Superior temporal gyrus (tissue), 1 donor: Measurements from ENCODE around the gene COX10.
"Not testable (repeated sequence)": the region's sequence is repeated elsewhere in the genome, so short reads cannot be mapped to it uniquely, and the experiment has no call there.

Experiments
- DNase-seq: peaks from one replicate; pipeline ENCODE4 v3.0.0-alpha.2; 2016; ENCODE audit errors: extremely low spot score

The COX10 gene

GRCh38 chr17:14204546-14204945 is 135.2 kb downstream of the COX10 start:
- no peak for DNase-seq

- no peak for DNase-seq
Measured at GRCh38 chr17:14205380-14205779, 136.1 kb downstream of the COX10 start.

DNA sequence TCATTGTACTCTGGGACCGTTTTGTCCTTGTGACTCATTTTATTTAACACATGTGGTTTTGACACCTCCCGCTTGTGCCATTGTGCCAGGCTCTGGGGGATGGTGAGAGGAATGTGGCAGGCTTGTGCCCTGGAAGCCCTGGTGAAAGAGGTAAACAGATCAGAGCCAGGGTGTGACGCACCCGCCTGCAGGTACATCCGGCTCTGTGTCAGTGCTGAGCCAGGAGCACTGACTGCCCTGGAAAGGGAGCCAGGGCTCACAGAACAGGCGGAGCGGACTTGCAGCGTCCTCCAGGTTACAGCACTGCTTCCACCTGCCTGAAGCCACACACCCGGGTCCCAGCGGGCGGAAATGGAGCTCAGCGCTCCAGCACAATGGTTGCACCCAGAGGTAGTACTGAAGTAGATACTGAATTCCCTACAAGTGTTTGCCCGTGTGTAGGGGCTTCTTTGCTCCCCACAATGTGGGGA is 136.7 kb downstream of the COX10 start:
- DNase-seq: peak; percentile 16

- no peak for DNase-seq
Measured at GRCh38 chr17:14206891-14207290, 137.6 kb downstream of the COX10 start.

- DNase-seq: no peak
Measured at GRCh38 chr17:14207791-14208190, 138.5 kb downstream of the COX10 start.

DNA sequence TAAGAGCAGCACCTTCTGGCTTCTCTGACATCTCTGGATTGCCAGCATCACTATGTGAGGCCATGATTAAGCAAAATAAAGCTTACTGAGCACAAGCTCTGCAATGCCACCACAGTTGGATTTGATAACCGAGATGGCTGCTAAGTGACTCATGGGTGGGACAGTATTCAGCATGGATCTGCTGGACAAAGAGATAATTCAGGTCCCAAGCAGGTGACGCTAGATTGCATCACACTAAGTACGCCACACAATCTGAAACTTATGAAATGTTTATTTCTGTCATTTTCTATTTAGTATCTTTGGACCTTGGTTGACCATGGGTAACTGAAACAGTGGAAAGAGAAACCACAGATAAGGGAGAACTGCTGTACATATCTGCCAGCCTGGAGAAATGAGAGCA is 139.9 kb downstream of the COX10 start:
- DNase-seq: no peak

DNA sequence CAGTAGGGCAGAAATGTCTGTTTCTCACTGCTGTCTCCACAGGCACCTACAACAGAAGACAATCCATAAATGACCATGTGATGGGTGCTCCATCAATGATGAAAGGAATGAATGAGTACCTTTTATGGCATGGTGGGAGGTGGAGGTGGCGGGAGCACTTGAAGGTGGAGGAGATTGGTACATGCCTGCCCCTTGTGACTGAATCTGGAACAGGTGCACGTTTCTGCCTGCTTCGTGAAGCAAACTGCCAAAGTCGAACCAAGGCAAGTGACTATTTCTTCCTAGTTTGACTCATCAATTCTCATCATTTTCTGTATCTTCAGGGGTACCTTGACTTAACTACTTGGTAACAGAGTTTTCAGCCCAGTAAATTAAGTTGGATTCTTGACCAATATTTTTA is 141.9 kb downstream of the COX10 start:
- DNase-seq: no peak

DNA sequence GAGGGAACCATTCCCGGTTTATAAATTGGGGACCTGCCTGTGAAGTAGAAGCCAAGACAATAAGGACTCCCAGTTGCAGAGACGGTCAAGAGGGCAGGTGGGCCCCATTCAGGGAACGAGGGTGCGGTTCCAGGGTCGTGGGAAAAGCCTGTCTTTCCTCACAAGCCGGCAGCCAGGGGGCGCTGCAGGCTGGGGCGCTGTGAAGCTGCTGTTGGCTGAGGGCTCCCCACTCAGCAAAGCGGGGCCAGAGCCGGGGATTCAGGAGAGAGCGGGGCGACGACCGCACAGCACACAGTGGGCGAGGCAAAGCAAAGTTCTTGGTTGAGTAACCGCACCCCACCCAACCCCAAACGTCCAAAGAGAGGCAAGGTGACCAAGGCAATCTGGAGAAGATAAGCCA is 142.5 kb downstream of the COX10 start:
- DNase-seq: no peak

GRCh38 chr17:14212401-14212800 is 143.1 kb downstream of the COX10 start:
- no peak for DNase-seq

DNA sequence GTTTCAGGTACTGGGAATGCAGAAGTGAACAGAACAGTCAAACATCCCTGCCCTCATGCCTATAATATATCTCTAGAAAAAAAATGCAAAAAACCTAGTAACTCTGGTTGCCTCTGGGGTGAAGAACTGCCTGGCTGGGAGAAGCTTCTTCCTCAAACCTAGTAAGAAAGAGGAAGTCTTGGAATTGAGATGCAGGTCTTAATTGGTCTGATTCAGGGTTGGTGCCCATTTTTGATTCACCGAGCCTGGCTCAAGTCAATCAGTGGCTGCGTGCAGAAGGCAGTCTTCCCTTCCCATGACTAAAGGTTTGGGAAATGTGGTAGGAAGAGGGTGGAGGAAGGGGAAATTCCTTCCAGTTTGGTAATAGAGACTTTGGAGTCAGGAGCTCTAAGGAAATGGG is 145.0 kb downstream of the COX10 start:
- DNase-seq: no peak

DNA sequence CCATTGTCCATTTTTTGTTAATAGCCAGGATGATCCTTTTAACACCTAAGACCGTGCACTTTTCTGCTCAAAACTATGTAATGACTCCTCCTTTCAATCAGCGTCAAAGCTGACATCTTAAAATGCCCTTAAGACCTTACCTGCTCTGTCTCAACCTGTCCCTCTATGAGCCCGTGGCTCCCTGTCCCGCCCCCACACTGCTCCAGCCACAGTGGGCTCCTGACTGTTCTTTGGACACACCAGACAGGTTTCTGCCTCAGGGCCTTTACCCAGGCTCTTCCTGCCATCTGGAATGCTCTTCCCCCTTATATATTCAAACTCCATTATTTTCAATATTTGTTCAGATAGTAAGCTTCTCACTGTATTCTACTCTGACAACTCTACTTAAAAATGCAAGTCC is 153.3 kb downstream of the COX10 start:
- DNase-seq: no peak

DNA sequence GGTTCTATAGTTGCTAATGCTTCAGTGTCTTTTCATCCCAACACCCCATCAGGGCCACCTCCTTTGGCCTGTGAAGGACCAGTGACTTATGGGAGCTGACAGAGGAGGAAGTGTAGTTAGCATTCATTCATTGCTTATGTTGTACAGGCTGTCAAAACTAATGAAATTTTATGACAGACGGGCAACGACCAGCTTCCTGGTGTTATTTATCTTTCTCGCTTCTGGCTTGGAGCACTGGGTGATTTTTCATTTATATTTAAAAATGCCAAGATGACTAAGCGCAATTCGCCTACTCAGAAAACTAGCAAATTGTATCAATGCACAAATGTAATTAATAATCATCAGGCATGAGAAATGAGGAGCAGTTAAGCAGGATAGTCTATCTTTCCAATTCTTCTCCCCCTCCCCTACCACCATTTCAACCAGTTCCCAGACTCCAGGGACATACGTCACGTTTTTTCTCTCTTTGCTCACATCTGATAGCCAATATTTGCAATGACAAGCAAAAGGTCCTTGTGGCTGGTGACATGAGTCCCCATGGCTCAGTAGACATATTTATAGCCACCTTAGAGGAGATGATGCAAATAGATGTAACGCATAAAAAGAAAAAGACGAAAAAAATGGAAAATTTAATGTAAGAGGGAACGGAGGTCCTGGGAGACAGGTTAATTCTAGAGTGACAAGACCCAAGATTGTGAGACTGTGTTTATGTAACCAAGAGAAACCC is 156.1 kb downstream of the COX10 start:
- no peak for DNase-seq

- DNase-seq: no peak
Measured at GRCh38 chr17:14227052-14227451, 157.7 kb downstream of the COX10 start.

- DNase-seq: no peak
Measured at GRCh38 chr17:14228903-14229302, 159.6 kb downstream of the COX10 start.

DNA sequence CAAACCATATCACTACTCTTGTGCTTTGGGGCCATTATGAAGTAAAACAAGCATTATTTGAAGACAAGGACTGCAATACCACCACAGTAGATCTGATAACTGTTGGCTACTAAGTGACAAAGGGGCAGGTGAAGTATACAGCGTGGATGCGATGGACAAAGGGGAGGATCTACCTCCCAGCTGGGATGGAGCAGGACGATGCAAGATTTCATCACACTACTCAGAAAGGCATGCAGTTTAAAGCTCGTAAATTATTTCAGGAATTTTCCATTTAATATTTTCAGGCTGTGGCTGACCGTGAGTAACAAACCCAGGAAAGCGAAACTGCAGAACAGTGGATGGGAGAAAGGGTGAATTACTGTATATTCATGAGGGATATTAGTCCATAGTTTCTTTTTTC is 161.9 kb downstream of the COX10 start:
- not testable (repeated sequence) for DNase-seq

DNA sequence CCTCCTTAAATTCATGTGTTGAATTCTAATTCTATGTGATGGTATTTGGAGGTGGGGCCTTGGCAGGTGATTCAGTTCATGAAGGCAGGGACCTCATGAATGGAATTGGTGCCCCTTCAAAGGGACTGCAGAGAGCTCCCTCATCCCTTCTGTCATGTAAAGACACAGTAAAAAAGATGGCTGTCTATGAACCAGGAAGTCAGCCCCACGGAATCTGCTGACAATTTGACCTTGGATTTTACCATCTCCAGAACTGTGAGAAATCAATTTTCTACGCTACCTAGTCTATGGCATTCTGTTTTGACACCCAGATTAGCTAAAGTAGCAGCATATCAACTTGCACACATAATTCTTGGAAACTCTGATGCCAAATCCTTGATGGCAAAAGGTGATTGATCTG is 165.7 kb downstream of the COX10 start:
- DNase-seq: not testable (repeated sequence)

DNA sequence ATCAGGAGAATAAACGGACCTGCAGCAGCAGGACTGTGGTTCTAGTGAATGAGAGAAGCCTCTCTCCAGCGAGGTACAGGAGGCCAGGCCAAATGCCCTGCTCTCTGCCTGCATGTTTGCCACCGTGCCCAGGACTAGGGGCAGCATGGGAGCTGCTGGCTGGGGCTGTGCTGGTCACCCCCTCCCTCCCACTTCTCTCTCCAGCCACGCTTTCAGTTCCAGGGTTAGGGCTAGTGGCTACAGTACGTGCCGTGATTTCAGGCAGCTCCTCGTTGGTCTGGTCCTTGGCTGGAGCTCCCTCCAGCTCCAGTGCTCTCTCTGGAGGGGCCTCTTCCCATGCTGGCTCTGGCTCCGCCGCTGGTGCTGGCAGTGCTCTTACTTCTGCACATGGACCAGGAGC is 166.7 kb downstream of the COX10 start:
- not testable (repeated sequence) for DNase-seq

DNA sequence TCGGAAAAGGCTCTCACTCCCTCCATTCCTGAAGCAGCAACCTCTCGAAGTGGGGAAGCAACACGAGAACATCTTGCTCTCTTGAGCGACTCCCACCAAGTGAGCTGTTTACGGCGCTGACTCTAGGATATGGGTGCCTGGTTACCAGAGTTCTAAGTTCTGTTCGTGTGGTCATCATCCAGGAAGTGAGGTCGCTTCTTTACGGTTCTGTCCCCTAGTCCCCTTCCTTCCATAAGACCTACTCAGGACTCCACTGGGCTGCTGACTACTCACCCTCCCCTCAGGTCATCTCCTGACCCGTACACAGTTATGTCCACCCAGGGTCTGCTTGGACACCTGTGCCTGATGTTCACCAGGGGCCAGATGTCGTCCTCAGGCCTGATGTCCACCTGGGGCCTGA is 167.5 kb downstream of the COX10 start, which contains the start of gene CDRT15:
TSS of gene CDRT15 (minus strand) at position 101 of the 400 bp plus-strand sequence. CDS start at position 72, 29 bp downstream.
- not testable (repeated sequence) for DNase-seq

GRCh38 chr17:14239271-14239670 is 170.0 kb downstream of the COX10 start:
- not testable (repeated sequence) for DNase-seq

DNA sequence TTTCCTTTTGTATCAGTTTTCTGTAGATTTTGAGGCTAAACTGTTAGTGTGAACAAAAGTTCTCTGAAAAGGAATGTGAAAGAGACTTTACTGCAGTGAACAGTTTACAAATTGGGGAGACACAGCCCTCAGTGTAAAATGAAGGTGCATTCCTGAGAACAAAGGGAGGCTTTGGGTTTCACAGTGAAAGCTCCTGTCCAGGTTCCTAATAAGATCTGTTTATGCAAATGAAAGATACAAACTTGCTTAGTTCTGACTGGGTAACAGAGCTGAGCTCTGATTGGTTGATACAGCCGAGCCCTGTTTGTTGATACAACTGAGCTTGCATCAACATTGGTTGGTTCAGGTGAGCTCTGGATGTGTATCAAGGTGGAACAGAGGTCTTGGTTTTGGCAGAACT is 175.7 kb downstream of the COX10 start:
- no peak for DNase-seq

DNA sequence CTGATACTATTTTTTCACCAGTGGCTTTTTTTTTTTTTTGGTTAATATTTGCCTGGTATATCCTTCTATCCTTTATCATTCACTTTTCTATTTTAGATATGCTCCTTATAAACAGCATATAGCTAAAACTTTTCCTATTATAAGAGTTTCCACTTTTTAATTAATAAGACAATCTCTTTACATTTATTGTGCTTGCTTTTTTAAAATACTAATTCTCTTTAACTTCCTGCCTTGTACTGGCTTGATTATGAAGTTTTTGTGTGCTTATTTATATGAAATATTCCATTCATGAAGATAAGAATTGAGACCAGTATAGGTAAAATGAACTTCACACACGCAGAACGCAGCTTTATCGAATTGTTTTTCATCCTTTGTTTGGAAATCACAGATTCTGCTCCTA is 176.3 kb downstream of the COX10 start:
- DNase-seq: no peak
